Astrocyte (in vitro differentiated cells and primary cell): ENCODE measurements around the gene LZTS3. TPM values are rescaled to one million over a fixed set of nuclear protein-coding genes. Genes with fewer than 3 reads are reported as not detected.

Source experiments
- DNase-seq: peaks from one replicate; pipeline ENCODE4 v3.0.0-alpha.2; 2010; ENCODE audit warnings: low read depth
- FAIRE-seq: peaks from 2 replicates; lab custom pipeline; 2011; peaks lifted over from hg19 to GRCh38; lab: Jason Lieb, UNC
- H2AFZ ChIP-seq: 2 replicates; pipeline ENCODE4 v1.6.0; 2012; ENCODE audit warnings: low read depth, low read length, inconsistent platforms
- H3K27ac ChIP-seq: 2 replicates; pipeline ENCODE4 v1.5.1; 2011; ENCODE audit warnings: low read depth, low read length, inconsistent platforms
- H3K27me3 ChIP-seq: 2 replicates; pipeline ENCODE4 v1.6.0; 2011; ENCODE audit warnings: low read length, inconsistent platforms; ENCODE audit not compliant: insufficient read depth
- H3K36me3 ChIP-seq: 2 replicates; pipeline ENCODE4 v1.5.1; 2011; ENCODE audit warnings: low read length, inconsistent platforms; ENCODE audit not compliant: insufficient read depth
- H3K4me1 ChIP-seq: 2 replicates; pipeline ENCODE4 v1.5.1; 2011; ENCODE audit warnings: low read length, inconsistent platforms; ENCODE audit not compliant: insufficient read depth
- H3K4me2 ChIP-seq: 2 replicates; pipeline ENCODE4 v1.6.0; 2012; ENCODE audit warnings: low read length, inconsistent platforms
- H3K4me3 ChIP-seq: 2 replicates; pipeline ENCODE4 v1.5.1; 2011; ENCODE audit warnings: low read depth, mild to moderate bottlenecking, low read length, inconsistent platforms; ENCODE audit not compliant: insufficient read depth
- H3K79me2 ChIP-seq: 2 replicates; pipeline ENCODE4 v1.6.0; 2012; ENCODE audit warnings: mild to moderate bottlenecking, low read length, inconsistent platforms; ENCODE audit not compliant: insufficient read depth
- H3K9ac ChIP-seq: 2 replicates; pipeline ENCODE4 v1.6.0; 2012; ENCODE audit warnings: mild to moderate bottlenecking, low read length, inconsistent platforms
- H3K9me3 ChIP-seq: 2 replicates; pipeline ENCODE4 v1.5.1; 2012; ENCODE audit warnings: low read depth, mild to moderate bottlenecking, low read length, inconsistent platforms; ENCODE audit not compliant: insufficient read depth
- H4K20me1 ChIP-seq: 2 replicates; pipeline ENCODE4 v1.6.0; 2012; ENCODE audit warnings: low read length, inconsistent platforms; ENCODE audit not compliant: insufficient read depth
- H3K27ac Mint-ChIP-seq: one replicate; pipeline ENCODE4 v1.8.0; 2021; ENCODE audit warnings: mild to moderate bottlenecking, mixed read lengths; ENCODE audit not compliant: unreplicated experiment
- H3K27me3 Mint-ChIP-seq: one replicate; pipeline ENCODE4 v1.8.0; 2021; ENCODE audit warnings: low read depth, mixed read lengths; ENCODE audit not compliant: unreplicated experiment
- H3K36me3 Mint-ChIP-seq: one replicate; pipeline ENCODE4 v1.8.0; 2021; ENCODE audit warnings: low read depth, mixed read lengths; ENCODE audit not compliant: unreplicated experiment
- H3K4me1 Mint-ChIP-seq: one replicate; pipeline ENCODE4 v1.8.0; 2021; ENCODE audit warnings: low read depth, mixed read lengths; ENCODE audit not compliant: unreplicated experiment
- H3K4me3 Mint-ChIP-seq: one replicate; pipeline ENCODE4 v1.8.0; 2021; ENCODE audit warnings: mild to moderate bottlenecking, moderate library complexity, mixed read lengths; ENCODE audit not compliant: unreplicated experiment
- H3K9me3 Mint-ChIP-seq: one replicate; pipeline ENCODE4 v1.8.0; 2021; ENCODE audit warnings: mild to moderate bottlenecking, mixed read lengths; ENCODE audit not compliant: unreplicated experiment
- CTCF ChIP-seq: IDR thresholded peaks from 2 replicates; pipeline ENCODE4 v1.5.1; 2011; ENCODE audit warnings: low read depth, mild to moderate bottlenecking, inconsistent platforms, low read length, moderate library complexity; ENCODE audit not compliant: insufficient read depth
- EZH2 ChIP-seq: IDR thresholded peaks from 2 replicates; pipeline ENCODE4 v1.6.1; 2012; ENCODE audit warnings: mild to moderate bottlenecking, low read length, inconsistent platforms; ENCODE audit not compliant: insufficient read depth
- total RNA-seq: library from RNA; stranded (reverse); gene quantifications from 2 replicates; pipeline ENCODE4 v1.2.1, GENCODE V29; 2021

Gene LZTS3
- total RNA-seq, 1 donor from 2014 or later: 12.6 TPM

DNA sequence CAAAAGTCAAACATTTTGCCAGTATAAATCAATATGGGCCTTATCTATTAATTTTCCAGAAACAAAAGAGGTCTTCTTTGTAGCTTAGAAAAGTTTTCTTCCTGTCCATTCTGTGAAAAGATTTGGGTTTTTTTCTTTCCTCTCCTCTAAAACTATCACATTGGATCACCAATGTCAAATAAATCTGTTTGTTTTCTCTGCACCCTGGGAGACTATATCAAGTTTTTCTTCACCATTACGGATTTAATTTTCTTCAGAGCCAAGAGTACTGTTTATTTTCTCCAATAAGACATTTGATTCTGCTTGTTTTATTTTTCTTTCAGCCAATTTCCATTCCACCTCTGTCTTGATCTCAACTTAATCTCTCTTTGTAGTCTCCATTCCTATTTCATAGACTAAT lies 1.9 kb upstream of the LZTS3 start:
- DNase-seq (no peak), FAIRE-seq (peak; percentile 13)
- peak overlapping the region; percentile 99 for H3K4me2 ChIP-seq
- H3K4me1 Mint-ChIP-seq: peaks cover 3% of the 10 kb centered on the region
- no peaks in the 10 kb centered on the region for H3K36me3 Mint-ChIP-seq
- H3K4me3 Mint-ChIP-seq: peak overlapping the region; percentile 97
- no peaks in the 10 kb centered on the region for H3K9me3 Mint-ChIP-seq
- no peak overlapping the region for H3K9ac ChIP-seq
- H2AFZ ChIP-seq: no peak overlapping the region
- H3K9me3 ChIP-seq: no peaks in the 10 kb centered on the region
- TF ChIP-seq EZH2 (no peak), CTCF (no peak)
- H4K20me1 ChIP-seq: peaks cover 11% of the 10 kb centered on the region
- H3K27me3 ChIP-seq: no peaks in the 10 kb centered on the region
- H3K27ac Mint-ChIP-seq: peak overlapping the region; percentile 1
- no peaks in the 10 kb centered on the region for H3K36me3 ChIP-seq
- no peak overlapping the region for H3K4me3 ChIP-seq
- peaks cover 19% of the 10 kb centered on the region for H3K4me1 ChIP-seq
- no peaks in the 10 kb centered on the region for H3K27me3 Mint-ChIP-seq
- H3K79me2 ChIP-seq: no peaks in the 10 kb centered on the region
- no peak overlapping the region for H3K27ac ChIP-seq

DNA sequence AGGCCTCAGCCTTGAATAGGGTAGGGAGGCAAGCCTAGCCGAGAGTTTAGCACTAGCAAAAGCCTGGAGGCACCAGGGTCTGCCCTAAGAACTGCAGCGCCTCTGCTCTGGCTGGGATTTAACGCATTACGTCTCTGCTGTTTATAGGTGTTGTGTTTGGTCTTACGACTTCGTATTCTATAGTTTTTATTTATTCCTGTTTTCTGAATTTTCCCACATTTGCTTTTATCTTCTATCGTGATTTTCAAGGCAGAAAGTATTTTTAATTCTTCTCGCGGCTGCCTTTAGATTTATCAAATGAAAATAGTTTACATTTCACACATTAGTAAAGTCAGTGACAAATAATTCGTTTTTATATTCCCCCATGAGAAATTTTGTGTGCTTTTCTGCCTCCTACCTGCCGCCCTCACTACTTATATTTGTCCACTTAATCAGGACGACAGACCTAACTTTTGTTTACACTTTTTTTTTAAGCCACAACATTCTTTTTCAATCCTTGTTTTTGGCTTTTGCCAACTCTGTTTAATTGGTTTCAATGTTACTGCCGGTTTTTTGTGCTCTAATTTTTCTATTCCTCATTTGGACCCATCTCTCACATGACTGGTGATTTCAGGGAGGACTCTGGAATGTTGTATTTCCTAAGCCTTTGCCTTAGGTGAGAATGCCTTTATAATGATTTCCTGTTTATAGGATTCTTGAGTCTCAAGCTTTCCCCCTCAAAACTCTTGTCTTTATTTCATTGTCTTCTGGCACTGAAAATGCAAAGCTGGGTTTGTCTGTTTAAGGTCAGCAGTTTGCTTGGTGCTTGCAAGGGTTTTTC lies 1.3 kb upstream of the LZTS3 start:
- Mint-ChIP-seq H3K27ac (peak overlapping the region; percentile 94), H3K36me3 (no peaks in the 10 kb centered on the region), H3K4me1 (peaks cover 3% of the 10 kb centered on the region), H3K27me3 (peaks cover 2% of the 10 kb centered on the region), H3K4me3 (peak overlapping the region; percentile 97), H3K9me3 (no peaks in the 10 kb centered on the region)
- no peak for TF ChIP-seq EZH2
- no peak for TF ChIP-seq CTCF
- Histone ChIP-seq H4K20me1 (peaks cover 11% of the 10 kb centered on the region), H3K4me1 (peaks cover 19% of the 10 kb centered on the region), H3K27me3 (no peaks in the 10 kb centered on the region), H3K79me2 (no peaks in the 10 kb centered on the region), H3K27ac (no peak overlapping the region), H2AFZ (peak overlapping the region; percentile 95), H3K36me3 (no peaks in the 10 kb centered on the region), H3K4me2 (peak overlapping the region; percentile 99), H3K9me3 (no peaks in the 10 kb centered on the region), H3K4me3 (peak overlapping the region; percentile 92), H3K9ac (peak overlapping the region; percentile 92)
- DNase-seq: no peak
- FAIRE-seq: no peak
